Esophagus muscularis mucosa (tissue), 4 donors: ENCODE results near the gene ABCC10. TPM values are rescaled to one million over a fixed set of nuclear protein-coding genes. Genes with fewer than 3 reads are reported as not detected.
"Not testable (repeated sequence)": the region's sequence is repeated elsewhere in the genome, so short reads cannot be mapped to it uniquely, and the experiment has no call there.

ENCODE experiments used
- DNase-seq: peaks from one replicate; pipeline ENCODE4 v3.0.0-alpha.2; 2017; ENCODE audit errors: extremely low spot score
- H3K27ac ChIP-seq, 4 donors: fragments of 200-600 bp; sonication (generic); replicated peaks in 1 of 4; 1 replicate in 3 of 4; 2 replicates in 1 of 4; pipeline ENCODE4 v1.5.1; 2016 to 2019; ENCODE audit warnings: mild to moderate bottlenecking in 1 of 4
- H3K27me3 ChIP-seq, 4 donors: fragments of 200-600 bp; sonication (generic); one replicate each; pipeline versions ENCODE4 v1.5.1 to v1.6.0; 2016 to 2019
- H3K36me3 ChIP-seq, 4 donors: fragments of 200-600 bp; sonication (generic); one replicate each; pipeline ENCODE4 v1.5.1; 2016 to 2019
- H3K4me1 ChIP-seq, 4 donors: fragments of 200-600 bp; sonication (generic); one replicate each; pipeline ENCODE4 v1.5.1; 2016 to 2019
- H3K4me3 ChIP-seq, 4 donors: fragments of 200-600 bp; sonication (generic); 1 replicate in 2 of 4; 2 replicates in 2 of 4; pipeline ENCODE4 v1.5.1; 2016 to 2019; ENCODE audit warnings: mild to moderate bottlenecking in 4 of 4, moderate library complexity in 1 of 4
- H3K9me3 ChIP-seq, 4 donors: fragments of 200-600 bp; sonication (generic); 1 replicate in 3 of 4; 2 replicates in 1 of 4; pipeline ENCODE4 v1.5.1; 2016 to 2019
- EP300 ChIP-seq: sonication (generic); formaldehyde crosslinking; IDR thresholded peaks from one replicate; pipeline ENCODE4 v1.6.1; 2017; ENCODE audit warnings: antibody characterized with exemption
- POLR2A ChIP-seq: fragments of 450-650 bp; IDR thresholded peaks from one replicate; pipeline ENCODE4 v1.6.1; 2017; ENCODE audit warnings: antibody characterized with exemption, moderate library complexity, mild to moderate bottlenecking, low read depth
- POLR2AphosphoS5 ChIP-seq, 2 donors: sonication (generic); formaldehyde crosslinking; IDR thresholded peaks; one replicate each; pipeline ENCODE4 v1.6.1; 2017; ENCODE audit warnings: antibody characterized with exemption in 2 of 2
- WGBS: methylation state at CpG from one replicate; pipeline ENCODE4 v1.1.5; 2018; 5-methylcytosine and 5-hydroxymethylcytosine counted together
- intact Hi-C: fragments of 100-400 bp; cut with DNase I; formaldehyde crosslinking; loops from one replicate; pipeline ENCODE4 v1.15.1; 2023
- small RNA-seq, 3 donors: library from RNA; depleted of rRNA; stranded (forward); fragments of <200 nt; gene quantifications; one replicate each; pipeline ENCODE3, GENCODE V24; 2016
- total RNA-seq, 4 donors: library from RNA; depleted of rRNA; stranded (reverse); fragments of >200 nt; gene quantifications; one replicate each; pipeline versions ENCODE4 v1.1.0 to v1.2.1, GENCODE V29; 2016
- TF ChIP-seq, protein P1 (sequence below), 3 experiments: fragments of 200-600 bp in 2 of 3; fragments of 450-650 bp in 1 of 3; sonication (generic) in 2 of 3; IDR thresholded peaks; one replicate each; pipeline ENCODE4 v1.5.1; 2017 to 2019; ENCODE audit warnings: antibody characterized with exemption in 3 of 3, mild to moderate bottlenecking in 2 of 3, moderate library complexity in 1 of 3

Gene ABCC10
- total RNA-seq, 4 donors from 2014 or later = 7.6 to 19.4 (median 12.5) TPM

DNA sequence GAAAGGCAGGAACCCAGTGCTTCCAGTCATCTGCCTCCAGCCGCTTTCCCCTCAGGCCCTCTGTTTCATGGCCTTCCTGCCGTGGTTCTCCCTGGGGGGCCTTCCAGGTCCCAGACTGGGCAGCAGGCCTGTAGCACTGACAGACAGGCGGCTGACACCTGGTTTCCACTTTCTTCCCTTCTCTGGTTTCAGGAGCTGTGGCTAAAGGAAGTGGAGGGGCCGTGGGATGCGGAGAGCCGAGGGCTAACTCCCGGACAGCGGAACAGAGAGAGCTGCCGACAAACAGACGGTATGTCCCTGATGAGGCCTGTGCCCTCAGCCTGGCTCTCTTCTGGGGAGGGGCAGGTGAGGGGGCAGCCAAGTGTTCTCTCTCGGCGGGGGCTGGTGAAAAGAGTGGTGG, 70.3 kb downstream of the ABCC10 start:
- no peak overlapping the region for H3K4me3 ChIP-seq
- TF ChIP-seq EP300 (no peak), POLR2A (no peak), POLR2AphosphoS5 (IDR thresholded peaks at IDR 0.05) (no peak)
- TF ChIP-seq, protein P1, sequence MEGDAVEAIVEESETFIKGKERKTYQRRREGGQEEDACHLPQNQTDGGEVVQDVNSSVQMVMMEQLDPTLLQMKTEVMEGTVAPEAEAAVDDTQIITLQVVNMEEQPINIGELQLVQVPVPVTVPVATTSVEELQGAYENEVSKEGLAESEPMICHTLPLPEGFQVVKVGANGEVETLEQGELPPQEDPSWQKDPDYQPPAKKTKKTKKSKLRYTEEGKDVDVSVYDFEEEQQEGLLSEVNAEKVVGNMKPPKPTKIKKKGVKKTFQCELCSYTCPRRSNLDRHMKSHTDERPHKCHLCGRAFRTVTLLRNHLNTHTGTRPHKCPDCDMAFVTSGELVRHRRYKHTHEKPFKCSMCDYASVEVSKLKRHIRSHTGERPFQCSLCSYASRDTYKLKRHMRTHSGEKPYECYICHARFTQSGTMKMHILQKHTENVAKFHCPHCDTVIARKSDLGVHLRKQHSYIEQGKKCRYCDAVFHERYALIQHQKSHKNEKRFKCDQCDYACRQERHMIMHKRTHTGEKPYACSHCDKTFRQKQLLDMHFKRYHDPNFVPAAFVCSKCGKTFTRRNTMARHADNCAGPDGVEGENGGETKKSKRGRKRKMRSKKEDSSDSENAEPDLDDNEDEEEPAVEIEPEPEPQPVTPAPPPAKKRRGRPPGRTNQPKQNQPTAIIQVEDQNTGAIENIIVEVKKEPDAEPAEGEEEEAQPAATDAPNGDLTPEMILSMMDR (IDR thresholded peaks at IDR 0.05) = no peak
- H3K36me3 ChIP-seq = peaks cover 35 to 53% (median 47%) of the 10 kb centered on the region in 4 donors
- no peak overlapping the region for H3K27ac ChIP-seq
- intact Hi-C loops = loop anchor here (5.0 to 10.0 kb wide), 2 partner anchors 40 to 133 kb away; partner anchors contain the start of genes DLK2 and ZNF318
- WGBS = 88% methylated on average over 5 of the region's 12 CpGs
- H3K9me3 ChIP-seq = no peaks in the 10 kb centered on the region
- H3K27me3 ChIP-seq = no peaks in the 10 kb centered on the region
- H3K4me1 ChIP-seq = peaks cover 30 to 54% (median 46%) of the 10 kb centered on the region in 4 donors
- DNase-seq = no peak

DNA sequence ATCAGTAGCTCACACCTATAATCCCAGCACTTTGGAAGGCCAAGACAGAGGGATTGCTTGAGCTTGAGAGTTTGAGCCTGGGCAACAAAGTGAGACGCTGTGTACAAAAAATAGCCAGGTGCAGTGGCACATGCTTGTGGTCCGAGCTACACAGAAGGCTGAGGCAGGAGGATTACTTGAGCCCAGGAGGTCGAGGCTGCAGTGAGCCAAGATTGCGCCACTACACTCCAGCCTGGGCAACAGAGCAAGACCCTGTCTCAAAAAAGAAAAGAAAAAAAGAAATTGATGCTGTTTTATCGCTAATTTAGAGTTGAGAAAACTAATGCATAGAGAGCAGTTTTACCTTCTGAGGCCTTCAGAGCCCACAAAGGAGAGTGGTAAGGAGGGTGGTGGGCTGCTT, 71.0 kb downstream of the ABCC10 start:
- H3K27me3 ChIP-seq, DNase-seq, H3K9me3 ChIP-seq, H3K27ac ChIP-seq, H3K4me3 ChIP-seq: not testable (repeated sequence)
- Histone ChIP-seq H3K4me1 (peaks cover 30 to 54% (median 46%) of the 10 kb centered on the region in 4 donors), H3K36me3 (peaks cover 39 to 59% (median 53%) of the 10 kb centered on the region in 4 donors)
- 90% methylated on average over 5 of the region's 5 CpGs for WGBS
- intact Hi-C loops = loop anchor here (5.0 to 10.0 kb wide), 2 partner anchors 41 to 133 kb away; partner anchors contain the start of genes DLK2 and ZNF318

DNA sequence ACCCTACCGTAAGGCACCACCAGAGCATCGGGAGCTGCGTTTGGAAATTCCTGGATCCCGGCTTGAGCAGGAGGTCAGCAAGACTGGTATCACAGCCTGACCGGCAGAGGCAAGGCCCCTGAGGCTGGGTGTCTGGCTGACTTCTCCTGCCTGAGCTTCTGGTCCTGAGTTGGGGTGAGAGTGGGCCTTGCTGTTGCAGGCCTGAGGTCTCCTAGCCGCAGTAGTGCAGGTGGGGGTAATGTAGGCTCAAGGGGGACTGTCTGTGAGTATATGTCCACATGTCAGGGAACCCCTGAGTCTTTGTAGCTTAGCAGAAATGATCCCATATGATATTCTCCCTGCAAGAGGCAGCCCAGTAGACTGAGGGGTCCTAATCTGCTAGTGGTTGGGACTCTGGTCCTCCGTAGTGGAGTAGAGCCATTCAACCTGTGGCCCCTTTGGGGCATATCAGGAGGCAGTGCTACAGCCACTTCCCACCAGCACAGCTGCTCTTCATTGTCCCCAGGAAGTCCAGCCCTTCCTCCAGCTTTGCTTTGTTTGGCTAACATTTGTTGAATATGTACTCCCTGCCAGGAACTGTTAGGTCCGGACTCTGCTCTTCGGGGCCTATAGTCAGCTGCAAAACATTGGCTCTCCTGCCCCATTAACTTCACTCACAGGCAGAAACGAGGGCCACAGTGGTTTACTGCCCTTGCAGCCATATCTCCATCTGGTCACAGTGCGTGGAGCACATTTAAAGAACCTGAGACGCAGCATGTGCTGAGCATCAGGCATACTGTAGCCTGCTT, 71.9 kb downstream of the ABCC10 start:
- Histone ChIP-seq H3K4me3 (no peak overlapping the region), H3K36me3 (peaks cover 39 to 68% (median 62%) of the 10 kb centered on the region in 4 donors), H3K27ac (peak overlapping the region in 3 of 4 donors; percentile 6 to 42 (median 23)), H3K4me1 (peaks cover 29 to 53% (median 45%) of the 10 kb centered on the region in 4 donors), H3K27me3 (no peaks in the 10 kb centered on the region), H3K9me3 (no peaks in the 10 kb centered on the region)
- WGBS = 82% methylated on average over 11 of the region's 12 CpGs
- intact Hi-C loops = loop anchor here (5.0 to 10.0 kb wide), 2 partner anchors 42 to 134 kb away; partner anchors contain the start of genes DLK2 and ZNF318
- TF ChIP-seq, protein P1 (IDR thresholded peaks at IDR 0.05) = no peak
- TF ChIP-seq EP300 (no peak), POLR2A (no peak), POLR2AphosphoS5 (IDR thresholded peaks at IDR 0.05) (peak in 1 of 2 donors; percentile 16)
- DNase-seq = no peak

Small RNA genes lying within 50 kb of the gene (small RNA-seq; reads per million reads assigned to genes)
- gene MIR6780B (0 to 0.17 (median 0) reads per million in 3 donors), gene RNU6-1113P (0 reads per million in 3 donors)

Other genes with a start within 250 kb of the ABCC10 start
- 10 to 100 TPM; 21.5 to 46.6 (median 33.6) TPM for gene CUL9, start 245.3 kb upstream of the ABCC10 start, total RNA-seq
- gene DNPH1, start 198.1 kb upstream of the ABCC10 start, total RNA-seq = 10 to 100 TPM; 60.5 to 70.2 (median 65.3) TPM
- gene TTBK1, start 184.1 kb upstream of the ABCC10 start, total RNA-seq = under 1 TPM; under 0.01 to 0.29 (median 0.03) TPM
- gene SLC22A7, start 129.3 kb upstream of the ABCC10 start, total RNA-seq = not detected
- gene CRIP3, start 118.7 kb upstream of the ABCC10 start, total RNA-seq = not detected
- 10 to 100 TPM; 11.1 to 17.3 (median 14.6) TPM for gene ZNF318, start 57.9 kb upstream of the ABCC10 start, total RNA-seq
- gene DLK2, start 28.0 kb downstream of the ABCC10 start, total RNA-seq = under 1 TPM in 2 of 4 donors, not detected in 2; 0.32 to 0.33 TPM
- 10 to 100 TPM; 19.9 to 34.4 (median 26.4) TPM for gene TJAP1, start 50.0 kb downstream of the ABCC10 start, total RNA-seq
- gene LRRC73, start 82.8 kb downstream of the ABCC10 start, total RNA-seq = 1 to 10 TPM in 1 of 4 donors, under 1 TPM in 2, not detected in 1; 0.50 to 1.4 (median 0.75) TPM
- 10 to 100 TPM; 73.6 to 96.9 (median 84.9) TPM for gene YIPF3, start 89.4 kb downstream of the ABCC10 start, total RNA-seq
- gene POLR1C, start 89.5 kb downstream of the ABCC10 start, total RNA-seq = 10 to 100 TPM in 3 of 4 donors, 1 to 10 TPM in 1; 9.1 to 30.3 (median 17.6) TPM
- 10 to 100 TPM; 12.5 to 17.1 (median 15.7) TPM for gene XPO5, start 148.5 kb downstream of the ABCC10 start, total RNA-seq
- 1 to 10 TPM; 6.1 to 9.6 (median 7.7) TPM for gene POLH, start 148.6 kb downstream of the ABCC10 start, total RNA-seq
- 10 to 100 TPM; 28.2 to 31.0 (median 30.0) TPM for gene GTPBP2, start 201.7 kb downstream of the ABCC10 start, total RNA-seq
- 10 to 100 TPM; 17.9 to 26.7 (median 21.6) TPM for gene MAD2L1BP, start 208.3 kb downstream of the ABCC10 start, total RNA-seq
- gene RSPH9, start 217.5 kb downstream of the ABCC10 start, total RNA-seq = under 1 TPM in 2 of 4 donors, not detected in 2; 0.17 to 0.34 TPM